HG03469 (cell line): ENCODE measurements around the gene PARD3B.

Experiments used
- ATAC-seq: cut with Tn5 transposase; IDR thresholded peaks from one replicate; pipeline ENCODE4 v1.9.1; 2021; ENCODE audit warnings: mild to moderate bottlenecking, moderate library complexity, moderate number of reproducible peaks; ENCODE audit not compliant: unreplicated experiment

Gene PARD3B

GRCh38 chr2:204544961-204545860 lies at the start of gene PARD3B:
PARD3B (plus strand) TSS chr2:204545475; CDS start chr2:204546000, 525 bp downstream.
- peak; percentile 44 for ATAC-seq

- no peak for ATAC-seq
Measured at GRCh38 chr2:204496779-204497178, 48.5 kb upstream of the PARD3B start.

GRCh38 chr2:204497855-204498254 lies 47.4 kb upstream of the PARD3B start:
- ATAC-seq = no peak

- no peak for ATAC-seq
Measured at GRCh38 chr2:204498291-204498690, 47.0 kb upstream of the PARD3B start.

- no peak for ATAC-seq
Measured at GRCh38 chr2:204503869-204504268, 41.4 kb upstream of the PARD3B start.

- no peak for ATAC-seq
Measured at GRCh38 chr2:204504594-204504993, 40.7 kb upstream of the PARD3B start.

- no peak for ATAC-seq
Measured at GRCh38 chr2:204505488-204505887, 39.8 kb upstream of the PARD3B start.

- ATAC-seq = no peak
Measured at GRCh38 chr2:204505946-204506345, 39.3 kb upstream of the PARD3B start.

GRCh38 chr2:204507636-204508035 lies 37.6 kb upstream of the PARD3B start:
- no peak for ATAC-seq

- ATAC-seq = no peak
Measured at GRCh38 chr2:204510709-204511420, 34.4 kb upstream of the PARD3B start.

- no peak for ATAC-seq
Measured at GRCh38 chr2:204514439-204514838, 30.8 kb upstream of the PARD3B start.

GRCh38 chr2:204515416-204515815 lies 29.9 kb upstream of the PARD3B start:
- no peak for ATAC-seq

GRCh38 chr2:204517154-204517553 lies 28.1 kb upstream of the PARD3B start:
- ATAC-seq = no peak

- ATAC-seq = no peak
Measured at GRCh38 chr2:204529795-204530463, 15.3 kb upstream of the PARD3B start.

- ATAC-seq = no peak
Measured at GRCh38 chr2:204530464-204530805, 14.8 kb upstream of the PARD3B start.

GRCh38 chr2:204533629-204534370 lies 11.5 kb upstream of the PARD3B start:
- ATAC-seq = no peak

- no peak for ATAC-seq
Measured at GRCh38 chr2:204535356-204535755, 9.9 kb upstream of the PARD3B start.

- ATAC-seq = no peak
Measured at GRCh38 chr2:204535764-204536163, 9.5 kb upstream of the PARD3B start.

- ATAC-seq = no peak
Measured at GRCh38 chr2:204538182-204539018, 6.9 kb upstream of the PARD3B start.

- ATAC-seq = no peak
Measured at GRCh38 chr2:204539019-204539385, 6.3 kb upstream of the PARD3B start.
